OCI-LY7 (cell line): ENCODE measurements around the gene DIPK1C.
A peak's percentile ranks its signal among the peaks of the same experiment; 100 is the strongest.

Experiments
- EZH2phosphoT487 ChIP-seq: fragments of 200-600 bp; sonication (generic); IDR thresholded peaks from 2 replicates; pipeline ENCODE4 v1.6.1; 2018; ENCODE audit warnings: low read depth, borderline replicate concordance, mild to moderate bottlenecking, mixed run types, antibody characterized with exemption, low read length, moderate library complexity, mixed read lengths
- TF ChIP-seq, protein P1 (sequence below): fragments of 200-600 bp; sonication (generic); conservative IDR thresholded peaks from 2 replicates; pipeline ENCODE4 v1.5.1; 2014; ENCODE audit warnings: mild to moderate bottlenecking, antibody characterized with exemption, low read length, moderate library complexity, mixed read lengths

DNA sequence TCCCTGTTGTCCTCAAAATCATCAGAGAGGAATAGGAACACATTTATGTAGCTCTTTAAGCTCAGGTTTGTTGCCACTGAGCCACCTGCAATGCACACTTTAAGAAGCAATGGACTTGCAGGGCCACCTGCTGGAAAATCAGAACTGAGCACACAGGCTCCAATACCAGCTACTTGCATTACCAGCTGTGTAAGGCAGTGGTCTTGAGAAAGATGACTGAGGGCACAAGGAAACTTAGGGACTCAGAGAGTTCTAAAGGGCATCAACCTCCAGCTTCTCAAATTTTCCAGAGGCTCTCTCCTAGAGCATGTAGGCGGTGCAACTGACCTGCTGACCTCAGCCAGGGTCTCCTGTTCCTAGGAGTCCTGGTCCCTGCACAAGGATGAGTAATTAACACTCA lies 36.6 kb upstream of the DIPK1C start:
- TF ChIP-seq, protein P1, sequence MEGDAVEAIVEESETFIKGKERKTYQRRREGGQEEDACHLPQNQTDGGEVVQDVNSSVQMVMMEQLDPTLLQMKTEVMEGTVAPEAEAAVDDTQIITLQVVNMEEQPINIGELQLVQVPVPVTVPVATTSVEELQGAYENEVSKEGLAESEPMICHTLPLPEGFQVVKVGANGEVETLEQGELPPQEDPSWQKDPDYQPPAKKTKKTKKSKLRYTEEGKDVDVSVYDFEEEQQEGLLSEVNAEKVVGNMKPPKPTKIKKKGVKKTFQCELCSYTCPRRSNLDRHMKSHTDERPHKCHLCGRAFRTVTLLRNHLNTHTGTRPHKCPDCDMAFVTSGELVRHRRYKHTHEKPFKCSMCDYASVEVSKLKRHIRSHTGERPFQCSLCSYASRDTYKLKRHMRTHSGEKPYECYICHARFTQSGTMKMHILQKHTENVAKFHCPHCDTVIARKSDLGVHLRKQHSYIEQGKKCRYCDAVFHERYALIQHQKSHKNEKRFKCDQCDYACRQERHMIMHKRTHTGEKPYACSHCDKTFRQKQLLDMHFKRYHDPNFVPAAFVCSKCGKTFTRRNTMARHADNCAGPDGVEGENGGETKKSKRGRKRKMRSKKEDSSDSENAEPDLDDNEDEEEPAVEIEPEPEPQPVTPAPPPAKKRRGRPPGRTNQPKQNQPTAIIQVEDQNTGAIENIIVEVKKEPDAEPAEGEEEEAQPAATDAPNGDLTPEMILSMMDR = peak; percentile 71
- TF ChIP-seq EZH2phosphoT487 = no peak
